Thyroid gland (tissue), 4 donors: Measurements from ENCODE around the gene PAPPA2.

Source experiments
- POLR2A ChIP-seq, 2 donors: fragments of 450-650 bp; IDR thresholded peaks; one replicate each; pipeline ENCODE4 v1.6.1; 2017; ENCODE audit warnings: antibody characterized with exemption in 2 of 2, mild to moderate bottlenecking in 2 of 2, moderate library complexity in 1 of 2
- TF ChIP-seq, protein P1 (sequence below), 6 experiments: fragments of 200-600 bp in 3 of 6; fragments of 450-650 bp in 3 of 6; sonication (generic) in 3 of 6; IDR thresholded peaks; one replicate each; pipeline ENCODE4 v1.5.1; 2016 to 2019; ENCODE audit warnings: antibody characterized with exemption in 6 of 6, mild to moderate bottlenecking in 2 of 6, inconsistent platforms in 1 of 6, moderate library complexity in 1 of 6

DNA sequence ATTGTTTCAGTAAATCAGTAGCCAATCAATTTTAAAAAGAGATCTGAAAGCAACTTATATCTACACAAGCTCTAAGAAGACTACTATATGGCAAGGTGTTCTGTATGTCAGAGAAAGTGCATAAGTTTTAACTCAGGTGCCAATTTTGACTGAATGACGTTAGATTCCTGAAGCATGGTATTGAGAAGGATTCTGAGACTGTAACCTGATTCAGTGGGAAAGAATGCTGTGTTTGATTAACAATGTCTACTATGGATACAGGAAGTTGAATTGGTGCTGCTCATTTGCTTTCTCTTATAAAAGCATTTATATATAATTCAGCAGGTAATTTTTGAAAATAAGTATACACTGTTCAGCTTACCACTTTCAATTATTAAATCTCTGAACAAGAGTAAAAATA is 156.3 kb downstream of the PAPPA2 start:
- TF ChIP-seq, protein P1, sequence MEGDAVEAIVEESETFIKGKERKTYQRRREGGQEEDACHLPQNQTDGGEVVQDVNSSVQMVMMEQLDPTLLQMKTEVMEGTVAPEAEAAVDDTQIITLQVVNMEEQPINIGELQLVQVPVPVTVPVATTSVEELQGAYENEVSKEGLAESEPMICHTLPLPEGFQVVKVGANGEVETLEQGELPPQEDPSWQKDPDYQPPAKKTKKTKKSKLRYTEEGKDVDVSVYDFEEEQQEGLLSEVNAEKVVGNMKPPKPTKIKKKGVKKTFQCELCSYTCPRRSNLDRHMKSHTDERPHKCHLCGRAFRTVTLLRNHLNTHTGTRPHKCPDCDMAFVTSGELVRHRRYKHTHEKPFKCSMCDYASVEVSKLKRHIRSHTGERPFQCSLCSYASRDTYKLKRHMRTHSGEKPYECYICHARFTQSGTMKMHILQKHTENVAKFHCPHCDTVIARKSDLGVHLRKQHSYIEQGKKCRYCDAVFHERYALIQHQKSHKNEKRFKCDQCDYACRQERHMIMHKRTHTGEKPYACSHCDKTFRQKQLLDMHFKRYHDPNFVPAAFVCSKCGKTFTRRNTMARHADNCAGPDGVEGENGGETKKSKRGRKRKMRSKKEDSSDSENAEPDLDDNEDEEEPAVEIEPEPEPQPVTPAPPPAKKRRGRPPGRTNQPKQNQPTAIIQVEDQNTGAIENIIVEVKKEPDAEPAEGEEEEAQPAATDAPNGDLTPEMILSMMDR (IDR thresholded peaks at IDR 0.05): no peak
- TF ChIP-seq POLR2A (IDR thresholded peaks at IDR 0.05): no peak
